Vagina (tissue), 2 donors: ENCODE measurements around the gene EDARADD. TPM values are rescaled to one million over a fixed set of nuclear protein-coding genes. Genes with fewer than 3 reads are reported as not detected.

Source experiments
- DNase-seq, 2 donors: peaks; one replicate each; pipeline ENCODE4 v3.0.0-alpha.2; 2017; ENCODE audit errors: extremely low spot score in 2 of 2
- H3K27ac ChIP-seq: fragments of 200-600 bp; sonication (generic); one replicate; pipeline ENCODE4 v1.5.1; 2019
- H3K27me3 ChIP-seq: fragments of 200-600 bp; sonication (generic); one replicate; pipeline ENCODE4 v1.5.1; 2019
- H3K36me3 ChIP-seq, 2 donors: fragments of 200-600 bp; sonication (generic); one replicate each; pipeline ENCODE4 v1.5.1; 2017 to 2019
- H3K4me1 ChIP-seq: fragments of 200-600 bp; sonication (generic); one replicate; pipeline ENCODE4 v1.5.1; 2019
- H3K4me3 ChIP-seq, 2 donors: fragments of 200-600 bp; sonication (generic); 1 replicate in 1 of 2; 2 replicates in 1 of 2; pipeline ENCODE4 v1.5.1; 2016 to 2019
- H3K9me3 ChIP-seq: fragments of 200-600 bp; sonication (generic); one replicate; pipeline ENCODE4 v1.5.1; 2019
- POLR2A ChIP-seq, 2 donors: fragments of 450-650 bp; IDR thresholded peaks; one replicate each; pipeline ENCODE4 v1.6.1; 2017; ENCODE audit warnings: antibody characterized with exemption in 2 of 2, mild to moderate bottlenecking in 2 of 2, moderate library complexity in 2 of 2
- POLR2AphosphoS5 ChIP-seq, 2 donors: sonication (generic); formaldehyde crosslinking; IDR thresholded peaks; one replicate each; pipeline ENCODE4 v1.9.0; 2017; ENCODE audit warnings: antibody characterized with exemption in 2 of 2, mild to moderate bottlenecking in 2 of 2, low read depth in 1 of 2; ENCODE audit not compliant: insufficient read depth in 1 of 2
- intact Hi-C: fragments of 100-400 bp; cut with DNase I; formaldehyde crosslinking; loops from one replicate; pipeline ENCODE4 v1.15.1; 2023
- total RNA-seq: library from RNA; depleted of rRNA; stranded (reverse); fragments of >200 nt; gene quantifications from one replicate; pipeline ENCODE4 v1.2.3, GENCODE V29; 2016
- TF ChIP-seq, protein P1 (sequence below), 3 experiments: fragments of 450-650 bp in 2 of 3; fragments of 200-600 bp in 1 of 3; sonication (generic) in 1 of 3; IDR thresholded peaks; one replicate each; pipeline ENCODE4 v1.5.1; 2017 to 2019; ENCODE audit warnings: antibody characterized with exemption in 3 of 3, mild to moderate bottlenecking in 2 of 3, moderate library complexity in 2 of 3

The EDARADD gene
- total RNA-seq, 1 donor from 2014 or later: 1.2 TPM

DNA sequence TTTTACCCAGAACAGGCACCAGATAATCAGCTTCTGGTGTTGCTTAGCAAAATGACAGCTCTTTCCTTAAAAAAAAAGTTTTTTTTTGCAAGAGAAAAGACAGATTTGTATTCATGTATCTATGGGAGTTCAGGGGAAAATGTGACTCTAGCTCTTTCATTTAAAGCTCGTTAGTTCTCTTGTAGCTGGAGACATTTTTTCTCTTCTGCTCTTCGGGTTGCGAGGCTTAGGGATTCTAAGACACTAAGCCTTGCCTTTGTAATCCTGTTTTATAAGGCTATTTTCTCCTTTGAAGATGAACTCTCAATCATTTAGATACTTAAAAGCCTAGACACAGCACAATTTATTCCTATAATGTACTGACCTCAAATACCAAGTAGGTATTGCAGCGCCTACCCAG is 40.3 kb upstream of the EDARADD start:
- Histone ChIP-seq H3K27me3 (no peaks in the 10 kb centered on the region), H3K36me3 (no peaks in the 10 kb centered on the region), H3K27ac (no peak overlapping the region), H3K4me1 (no peaks in the 10 kb centered on the region), H3K4me3 (no peak overlapping the region), H3K9me3 (no peaks in the 10 kb centered on the region)
- no peak for TF ChIP-seq POLR2AphosphoS5 (IDR thresholded peaks at IDR 0.05; ENCODE audit: insufficient read depth in 1 of 2, low read depth in 1 of 2)
- TF ChIP-seq POLR2A (IDR thresholded peaks at IDR 0.05): no peak
- TF ChIP-seq, protein P1, sequence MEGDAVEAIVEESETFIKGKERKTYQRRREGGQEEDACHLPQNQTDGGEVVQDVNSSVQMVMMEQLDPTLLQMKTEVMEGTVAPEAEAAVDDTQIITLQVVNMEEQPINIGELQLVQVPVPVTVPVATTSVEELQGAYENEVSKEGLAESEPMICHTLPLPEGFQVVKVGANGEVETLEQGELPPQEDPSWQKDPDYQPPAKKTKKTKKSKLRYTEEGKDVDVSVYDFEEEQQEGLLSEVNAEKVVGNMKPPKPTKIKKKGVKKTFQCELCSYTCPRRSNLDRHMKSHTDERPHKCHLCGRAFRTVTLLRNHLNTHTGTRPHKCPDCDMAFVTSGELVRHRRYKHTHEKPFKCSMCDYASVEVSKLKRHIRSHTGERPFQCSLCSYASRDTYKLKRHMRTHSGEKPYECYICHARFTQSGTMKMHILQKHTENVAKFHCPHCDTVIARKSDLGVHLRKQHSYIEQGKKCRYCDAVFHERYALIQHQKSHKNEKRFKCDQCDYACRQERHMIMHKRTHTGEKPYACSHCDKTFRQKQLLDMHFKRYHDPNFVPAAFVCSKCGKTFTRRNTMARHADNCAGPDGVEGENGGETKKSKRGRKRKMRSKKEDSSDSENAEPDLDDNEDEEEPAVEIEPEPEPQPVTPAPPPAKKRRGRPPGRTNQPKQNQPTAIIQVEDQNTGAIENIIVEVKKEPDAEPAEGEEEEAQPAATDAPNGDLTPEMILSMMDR (IDR thresholded peaks at IDR 0.05): no peak
- DNase-seq: no peak
- intact Hi-C loops: no loop called here

DNA sequence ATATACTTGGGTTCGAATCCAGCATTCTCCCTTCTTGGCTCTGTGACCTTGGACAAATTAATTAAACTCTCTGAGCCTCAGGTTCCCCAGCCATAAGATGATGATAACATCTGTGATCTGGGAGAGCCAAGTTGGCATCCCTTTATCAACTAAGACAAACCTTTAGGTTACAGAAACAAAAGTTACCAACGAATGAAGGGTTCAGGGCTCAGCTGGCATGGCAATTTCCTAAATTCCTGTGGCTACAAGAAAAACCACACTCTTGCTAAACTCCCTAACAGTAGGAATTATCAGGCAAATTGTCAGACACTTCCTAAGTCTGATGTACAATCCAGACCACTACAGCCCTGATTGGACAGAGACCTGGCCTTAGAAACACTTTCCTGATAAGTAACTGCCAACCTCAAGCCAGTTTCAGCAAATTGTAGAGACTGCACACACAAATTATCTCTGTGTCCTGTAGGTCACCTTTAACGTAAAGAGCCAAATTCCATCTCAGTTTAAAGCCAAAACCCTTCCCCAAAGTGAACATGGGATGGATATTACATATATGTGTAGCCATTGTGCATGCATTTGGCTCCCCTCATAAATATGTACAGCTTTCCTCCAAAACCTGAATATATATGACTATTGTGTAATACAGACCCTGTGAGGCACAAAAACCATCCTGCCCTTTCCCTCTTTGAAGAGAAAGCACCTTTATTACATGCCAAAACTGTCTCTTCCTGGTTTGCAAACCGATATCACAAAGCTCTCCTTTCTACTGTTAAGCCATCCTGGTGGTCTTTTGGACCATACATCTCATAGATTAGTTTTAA is 39.5 kb upstream of the EDARADD start:
- DNase-seq: peak in 1 of 2 donors; percentile 25
- no peak overlapping the region for H3K4me3 ChIP-seq
- H3K27ac ChIP-seq: no peak overlapping the region
- H3K9me3 ChIP-seq: no peaks in the 10 kb centered on the region
- no peaks in the 10 kb centered on the region for H3K4me1 ChIP-seq
- H3K36me3 ChIP-seq: no peaks in the 10 kb centered on the region
- TF ChIP-seq POLR2A (IDR thresholded peaks at IDR 0.05) (no peak), POLR2AphosphoS5 (IDR thresholded peaks at IDR 0.05; ENCODE audit: insufficient read depth in 1 of 2, low read depth in 1 of 2) (no peak)
- TF ChIP-seq, protein P1 (IDR thresholded peaks at IDR 0.05): no peak
- H3K27me3 ChIP-seq: no peaks in the 10 kb centered on the region
- intact Hi-C loops: no loop called here

DNA sequence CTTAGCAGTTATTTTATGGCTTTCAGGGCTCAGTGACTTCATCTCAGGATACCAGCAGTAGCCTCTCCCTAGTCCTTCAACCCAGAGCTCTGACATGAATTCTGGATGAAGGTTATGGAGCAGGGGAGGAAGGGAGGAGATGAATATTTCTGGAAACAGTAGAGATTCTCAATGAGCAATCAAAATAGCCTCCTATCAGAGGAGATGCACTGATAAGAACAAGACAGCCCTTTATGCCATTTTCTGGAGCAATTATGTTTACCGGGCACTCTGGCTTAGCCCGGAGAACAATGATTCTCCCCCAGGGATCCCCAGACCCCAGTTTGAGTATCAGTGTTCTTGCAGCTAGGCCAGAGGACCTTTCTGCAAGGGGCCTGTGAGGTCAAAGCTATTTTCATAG is 37.9 kb upstream of the EDARADD start:
- H3K4me1 ChIP-seq: no peaks in the 10 kb centered on the region
- H3K36me3 ChIP-seq: no peaks in the 10 kb centered on the region
- H3K9me3 ChIP-seq: no peaks in the 10 kb centered on the region
- intact Hi-C loops: no loop called here
- no peak for DNase-seq
- TF ChIP-seq, protein P1 (IDR thresholded peaks at IDR 0.05): no peak
- TF ChIP-seq POLR2AphosphoS5 (IDR thresholded peaks at IDR 0.05; ENCODE audit: insufficient read depth in 1 of 2, low read depth in 1 of 2): no peak
- TF ChIP-seq POLR2A (IDR thresholded peaks at IDR 0.05): no peak
- H3K4me3 ChIP-seq: no peak overlapping the region
- H3K27ac ChIP-seq: no peak overlapping the region
- H3K27me3 ChIP-seq: no peaks in the 10 kb centered on the region

DNA sequence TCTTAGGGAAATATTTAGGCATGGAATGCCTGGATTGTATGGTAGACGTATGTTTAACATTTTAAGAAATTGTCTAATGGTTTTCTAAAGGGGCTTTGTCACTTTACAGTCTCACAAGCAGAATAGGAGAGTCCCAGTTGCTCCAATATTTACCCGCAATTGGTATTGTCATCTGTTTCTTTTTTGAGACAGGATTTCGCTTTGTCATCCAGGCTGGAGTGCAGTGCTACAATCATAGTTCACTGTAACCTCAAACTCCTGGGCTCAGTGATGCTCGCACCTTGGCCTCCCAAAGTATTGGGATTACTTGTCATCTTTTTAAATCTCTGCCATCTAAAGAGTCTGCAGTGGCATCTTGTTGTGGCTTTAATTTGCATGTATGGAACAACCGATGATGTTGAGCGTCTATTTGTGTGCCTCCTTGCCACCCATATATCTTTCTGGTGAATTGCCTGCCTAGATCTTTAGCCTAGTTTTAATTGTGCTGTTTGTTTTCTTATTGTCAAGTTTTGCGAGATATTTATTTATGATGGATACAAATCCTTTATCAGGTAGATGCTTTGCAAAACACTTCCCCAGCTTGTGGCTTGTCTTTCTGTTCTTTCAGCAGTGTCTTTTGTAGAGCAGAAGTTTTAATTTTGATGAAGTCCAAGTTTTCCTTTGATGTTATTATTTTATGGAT is 32.0 kb upstream of the EDARADD start:
- Histone ChIP-seq H3K4me3 (no peak overlapping the region), H3K27ac (no peak overlapping the region), H3K9me3 (no peaks in the 10 kb centered on the region), H3K27me3 (no peaks in the 10 kb centered on the region), H3K36me3 (no peaks in the 10 kb centered on the region), H3K4me1 (no peaks in the 10 kb centered on the region)
- peak in 1 of 2 donors; percentile 32 for DNase-seq
- TF ChIP-seq, protein P1 (IDR thresholded peaks at IDR 0.05): no peak
- TF ChIP-seq POLR2A (IDR thresholded peaks at IDR 0.05) (no peak), POLR2AphosphoS5 (IDR thresholded peaks at IDR 0.05; ENCODE audit: insufficient read depth in 1 of 2, low read depth in 1 of 2) (no peak)
- intact Hi-C loops: no loop called here

DNA sequence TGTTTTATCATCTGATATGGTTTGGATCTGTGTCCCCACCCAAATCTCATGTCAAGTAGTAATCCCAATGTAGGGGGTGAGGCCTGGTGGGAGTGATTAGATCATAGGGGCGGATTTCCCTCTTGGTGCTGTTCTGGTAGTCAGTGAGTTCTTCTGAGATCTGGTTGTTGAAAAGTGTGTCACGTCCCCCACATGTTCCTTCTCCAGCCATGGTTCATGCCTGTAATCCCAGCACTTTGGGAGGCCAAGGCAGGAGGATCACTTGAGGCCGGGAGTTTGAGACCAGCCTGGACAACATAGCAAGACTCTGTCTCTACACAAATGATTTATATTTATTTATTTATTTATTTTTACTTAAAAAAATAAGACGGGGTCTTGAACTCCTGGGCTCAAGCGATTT is 30.8 kb upstream of the EDARADD start:
- intact Hi-C loops: no loop called here
- no peaks in the 10 kb centered on the region for H3K4me1 ChIP-seq

More for the DNA sequence above, 30.8 kb upstream of the EDARADD start:
- H3K36me3 ChIP-seq: no peaks in the 10 kb centered on the region
- no peak for DNase-seq
- no peaks in the 10 kb centered on the region for H3K27me3 ChIP-seq
- no peak overlapping the region for H3K27ac ChIP-seq
- TF ChIP-seq, protein P1 (IDR thresholded peaks at IDR 0.05): no peak
- TF ChIP-seq POLR2AphosphoS5 (IDR thresholded peaks at IDR 0.05; ENCODE audit: insufficient read depth in 1 of 2, low read depth in 1 of 2) (no peak), POLR2A (IDR thresholded peaks at IDR 0.05) (no peak)
- no peaks in the 10 kb centered on the region for H3K9me3 ChIP-seq
- H3K4me3 ChIP-seq: no peak overlapping the region
